ENCODE measurements around the gene MAP7D1. TPM values are rescaled to one million over a fixed set of nuclear protein-coding genes. Genes with fewer than 3 reads are reported as not detected.

Gene MAP7D1
- total and polyA plus RNA-seq, 2 of the 13 experiments (the other 11 are each of a cell fraction or from before 2014, with no cell fraction given): 5.6 to 7.2 TPM

DNA sequence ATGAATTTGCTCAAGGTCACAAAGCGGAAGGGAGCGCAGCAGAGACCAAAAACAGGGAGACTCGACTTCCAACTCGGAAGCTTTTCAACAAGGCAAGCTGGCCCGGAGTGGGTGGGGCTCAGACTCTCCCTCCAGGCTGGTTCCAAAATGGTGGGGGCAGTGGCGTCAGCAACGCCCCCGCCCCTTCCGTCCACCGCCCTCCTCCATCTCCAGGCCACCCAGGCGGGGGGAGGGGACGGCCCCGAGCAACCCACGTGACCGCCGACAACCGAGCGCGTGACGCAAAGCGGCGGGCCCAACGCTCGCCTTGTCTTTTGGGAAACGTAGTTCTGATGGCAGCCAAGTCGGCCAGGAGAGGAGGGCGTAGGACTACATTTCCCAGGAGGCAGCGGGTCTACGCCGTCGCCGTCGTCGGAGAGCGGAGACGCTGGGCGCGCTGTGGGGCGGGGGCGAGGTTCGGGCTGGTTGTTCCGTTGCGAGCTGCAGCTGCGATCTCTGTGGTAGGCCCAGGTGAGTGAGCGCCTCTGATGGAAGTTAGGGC is 68.1 kb downstream of the MAP7D1 start, which contains the start of gene THRAP3 (continued):
- TF ChIP-seq XRCC5 (optimal IDR thresholded peaks at IDR 0.05; ENCODE audit: low read length) (no peak), ZNF317 (CRISPR knock-in tag; IDR thresholded peaks at IDR 0.05) (peak; percentile 85; the same call in 1 of the 2 replicates), HOXA9 (CRISPR knock-in tag; IDR thresholded peaks at IDR 0.05; ENCODE audit: borderline replicate concordance) (no peak), TCF7L2 (IDR thresholded peaks at IDR 0.05; ENCODE audit: low read depth, low read length) (no peak), RFX1 (IDR thresholded peaks at IDR 0.05) (no peak), ZNF773 (CRISPR knock-in tag; IDR thresholded peaks at IDR 0.05; ENCODE audit: borderline replicate concordance) (0 out of 2 replicates have a peak, but pooled peaks have one; percentile 1), HOXA5 (CRISPR knock-in tag; IDR thresholded peaks at IDR 0.05) (peak; percentile 70; the same call in 1 of the 2 replicates), HOXA7 (CRISPR knock-in tag; IDR thresholded peaks at IDR 0.05) (no peak), ZNF577 (CRISPR knock-in tag; IDR thresholded peaks at IDR 0.05; ENCODE audit: borderline replicate concordance, low read depth) (no peak), ZNF713 (CRISPR knock-in tag; IDR thresholded peaks at IDR 0.05) (no peak), KAT8 (CRISPR knock-in tag; IDR thresholded peaks at IDR 0.05) (peak; percentile 88), HIVEP1 (CRISPR knock-in tag; IDR thresholded peaks at IDR 0.05) (peak; percentile 94), ZEB1 (IDR thresholded peaks at IDR 0.05; ENCODE audit: insufficient replicate concordance, low read depth) (no peak), ZSCAN31 (CRISPR knock-in tag; IDR thresholded peaks at IDR 0.05; ENCODE audit: low read depth) (peak; percentile 85; the same call in 1 of the 2 replicates), SP4 (CRISPR knock-in tag; IDR thresholded peaks at IDR 0.05) (peak; percentile 96), MAFK (conservative IDR thresholded peaks at IDR 0.05 in 1 of 2, IDR thresholded peaks at IDR 0.05 in 1 of 2; ENCODE audit: low read length in 2 of 2) (no peak), ZNF3 (CRISPR knock-in tag; IDR thresholded peaks at IDR 0.05) (no peak), ZNF251 (CRISPR knock-in tag; IDR thresholded peaks at IDR 0.05) (no peak), TEAD3 (CRISPR knock-in tag; optimal IDR thresholded peaks at IDR 0.05; ENCODE audit: borderline replicate concordance) (peak; percentile 61), PLRG1 (conservative IDR thresholded peaks at IDR 0.05) (no peak), NR1H2 (CRISPR knock-in tag; IDR thresholded peaks at IDR 0.05; ENCODE audit: borderline replicate concordance, low read depth) (no peak)
- TF ChIP-seq, protein P1, sequence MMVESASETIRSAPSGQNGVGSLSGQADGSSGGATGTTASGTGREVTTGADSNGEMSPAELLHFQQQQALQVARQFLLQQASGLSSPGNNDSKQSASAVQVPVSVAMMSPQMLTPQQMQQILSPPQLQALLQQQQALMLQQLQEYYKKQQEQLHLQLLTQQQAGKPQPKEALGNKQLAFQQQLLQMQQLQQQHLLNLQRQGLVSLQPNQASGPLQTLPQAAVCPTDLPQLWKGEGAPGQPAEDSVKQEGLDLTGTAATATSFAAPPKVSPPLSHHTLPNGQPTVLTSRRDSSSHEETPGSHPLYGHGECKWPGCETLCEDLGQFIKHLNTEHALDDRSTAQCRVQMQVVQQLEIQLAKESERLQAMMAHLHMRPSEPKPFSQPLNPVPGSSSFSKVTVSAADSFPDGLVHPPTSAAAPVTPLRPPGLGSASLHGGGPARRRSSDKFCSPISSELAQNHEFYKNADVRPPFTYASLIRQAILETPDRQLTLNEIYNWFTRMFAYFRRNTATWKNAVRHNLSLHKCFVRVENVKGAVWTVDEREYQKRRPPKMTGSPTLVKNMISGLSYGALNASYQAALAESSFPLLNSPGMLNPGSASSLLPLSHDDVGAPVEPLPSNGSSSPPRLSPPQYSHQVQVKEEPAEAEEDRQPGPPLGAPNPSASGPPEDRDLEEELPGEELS (CRISPR knock-in tag; IDR thresholded peaks at IDR 0.05): peak; percentile 50; the same call in 1 of the 2 replicates
- TF ChIP-seq, protein P2, sequence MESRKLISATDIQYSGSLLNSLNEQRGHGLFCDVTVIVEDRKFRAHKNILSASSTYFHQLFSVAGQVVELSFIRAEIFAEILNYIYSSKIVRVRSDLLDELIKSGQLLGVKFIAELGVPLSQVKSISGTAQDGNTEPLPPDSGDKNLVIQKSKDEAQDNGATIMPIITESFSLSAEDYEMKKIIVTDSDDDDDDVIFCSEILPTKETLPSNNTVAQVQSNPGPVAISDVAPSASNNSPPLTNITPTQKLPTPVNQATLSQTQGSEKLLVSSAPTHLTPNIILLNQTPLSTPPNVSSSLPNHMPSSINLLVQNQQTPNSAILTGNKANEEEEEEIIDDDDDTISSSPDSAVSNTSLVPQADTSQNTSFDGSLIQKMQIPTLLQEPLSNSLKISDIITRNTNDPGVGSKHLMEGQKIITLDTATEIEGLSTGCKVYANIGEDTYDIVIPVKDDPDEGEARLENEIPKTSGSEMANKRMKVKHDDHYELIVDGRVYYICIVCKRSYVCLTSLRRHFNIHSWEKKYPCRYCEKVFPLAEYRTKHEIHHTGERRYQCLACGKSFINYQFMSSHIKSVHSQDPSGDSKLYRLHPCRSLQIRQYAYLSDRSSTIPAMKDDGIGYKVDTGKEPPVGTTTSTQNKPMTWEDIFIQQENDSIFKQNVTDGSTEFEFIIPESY (CRISPR knock-in tag; IDR thresholded peaks at IDR 0.05): no peak; the same call in 1 of the 2 replicates
- TF ChIP-seq, protein P3, sequence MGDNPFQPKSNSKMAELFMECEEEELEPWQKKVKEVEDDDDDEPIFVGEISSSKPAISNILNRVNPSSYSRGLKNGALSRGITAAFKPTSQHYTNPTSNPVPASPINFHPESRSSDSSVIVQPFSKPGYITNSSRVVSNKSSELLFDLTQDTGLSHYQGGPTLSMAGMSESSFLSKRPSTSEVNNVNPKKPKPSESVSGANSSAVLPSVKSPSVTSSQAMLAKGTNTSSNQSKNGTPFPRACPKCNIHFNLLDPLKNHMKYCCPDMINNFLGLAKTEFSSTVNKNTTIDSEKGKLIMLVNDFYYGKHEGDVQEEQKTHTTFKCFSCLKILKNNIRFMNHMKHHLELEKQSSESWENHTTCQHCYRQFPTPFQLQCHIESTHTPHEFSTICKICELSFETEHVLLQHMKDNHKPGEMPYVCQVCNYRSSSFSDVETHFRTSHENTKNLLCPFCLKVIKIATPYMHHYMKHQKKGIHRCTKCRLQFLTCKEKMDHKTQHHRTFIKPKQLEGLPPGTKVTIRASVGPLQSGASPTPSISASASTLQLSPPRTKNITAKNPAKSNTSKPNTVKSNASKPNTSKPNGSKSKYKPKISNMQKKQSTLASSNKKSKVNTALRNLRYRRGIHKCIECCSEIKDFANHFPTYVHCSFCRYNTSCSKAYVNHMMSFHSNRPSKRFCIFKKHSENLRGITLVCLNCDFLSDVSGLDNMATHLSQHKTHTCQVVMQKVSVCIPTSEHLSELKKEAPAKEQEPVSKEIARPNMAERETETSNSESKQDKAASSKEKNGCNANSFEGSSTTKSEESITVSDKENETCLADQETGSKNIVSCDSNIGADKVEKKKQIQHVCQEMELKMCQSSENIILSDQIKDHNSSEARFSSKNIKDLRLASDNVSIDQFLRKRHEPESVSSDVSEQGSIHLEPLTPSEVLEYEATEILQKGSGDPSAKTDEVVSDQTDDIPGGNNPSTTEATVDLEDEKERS (CRISPR knock-in tag; IDR thresholded peaks at IDR 0.05): no peak
- TF ChIP-seq, protein P4, sequence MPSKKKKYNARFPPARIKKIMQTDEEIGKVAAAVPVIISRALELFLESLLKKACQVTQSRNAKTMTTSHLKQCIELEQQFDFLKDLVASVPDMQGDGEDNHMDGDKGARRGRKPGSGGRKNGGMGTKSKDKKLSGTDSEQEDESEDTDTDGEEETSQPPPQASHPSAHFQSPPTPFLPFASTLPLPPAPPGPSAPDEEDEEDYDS (CRISPR knock-in tag; IDR thresholded peaks at IDR 0.05): peak; percentile 79
